ENCODE data around the gene FBXW11. TPM values are rescaled to one million over a fixed set of nuclear protein-coding genes. Genes with fewer than 3 reads are reported as not detected.
A peak's percentile ranks its signal among the peaks of the same experiment; 100 is the strongest.
"Not testable (repeated sequence)": the region's sequence is repeated elsewhere in the genome, so short reads cannot be mapped to it uniquely, and the experiment has no call there.

The FBXW11 gene
- polyA plus RNA-seq, 3 donors from 2014 or later: 13.6 to 29.1 (median 17.8) TPM

GRCh38 chr5:172044631-172045314 is 38.3 kb upstream of the FBXW11 start:
- no peaks in the 10 kb centered on the region for H3K9me3 Mint-ChIP-seq
- no peak overlapping the region for H3K4me3 Mint-ChIP-seq
- DNase-seq: no peak

GRCh38 chr5:172043865-172044264 is 37.4 kb upstream of the FBXW11 start:
- H3K4me1 Mint-ChIP-seq: peaks cover 14 to 30% of the 10 kb centered on the region in 2 donors
- H3K4me3 Mint-ChIP-seq: no peak overlapping the region
- no peaks in the 10 kb centered on the region for H3K9me3 Mint-ChIP-seq
- no peak for DNase-seq
- H3K27ac Mint-ChIP-seq: peak overlapping the region in 2 of 6 donors; percentile 11 to 39
- peaks cover 21 to 60% (median 50%) of the 10 kb centered on the region in 3 donors for H3K27me3 Mint-ChIP-seq (ENCODE audit: low read depth in 3 of 3)
- peaks cover 4 to 52% (median 31%) of the 10 kb centered on the region in 3 donors for H3K36me3 Mint-ChIP-seq

More at GRCh38 chr5:172044631-172045314, 38.3 kb upstream of the FBXW11 start:
- Mint-ChIP-seq H3K4me1 (peaks cover 12 to 27% of the 10 kb centered on the region in 2 donors), H3K27me3 (ENCODE audit: low read depth in 3 of 3) (peaks cover 24 to 65% (median 54%) of the 10 kb centered on the region in 3 donors), H3K36me3 (peaks cover 7 to 58% (median 38%) of the 10 kb centered on the region in 3 donors), H3K27ac (peak overlapping the region; percentile 45 to 84 (median 63))

- no peak for DNase-seq
- Mint-ChIP-seq H3K4me3 (peak overlapping the region in 2 of 5 donors; percentile 10 to 40), H3K36me3 (peaks cover 6 to 42% (median 22%) of the 10 kb centered on the region in 3 donors), H3K9me3 (no peaks in the 10 kb centered on the region), H3K27ac (peak overlapping the region in 3 of 6 donors; percentile 55 to 80 (median 78)), H3K27me3 (ENCODE audit: low read depth in 3 of 3) (peaks cover 15 to 52% (median 36%) of the 10 kb centered on the region in 3 donors), H3K4me1 (peaks cover 16 to 33% of the 10 kb centered on the region in 2 donors)
Measured at GRCh38 chr5:172042183-172042582, 35.7 kb upstream of the FBXW11 start.

- Mint-ChIP-seq H3K9me3 (no peaks in the 10 kb centered on the region), H3K27ac (no peak overlapping the region), H3K4me1 (peaks cover 19 to 28% of the 10 kb centered on the region in 2 donors), H3K27me3 (ENCODE audit: low read depth in 3 of 3) (peaks cover 9 to 29% (median 14%) of the 10 kb centered on the region in 3 donors), H3K36me3 (peaks cover 1 to 17% (median 6%) of the 10 kb centered on the region in 3 donors), H3K4me3 (no peak overlapping the region)
- no peak for DNase-seq
Measured at GRCh38 chr5:172038167-172038566, 31.7 kb upstream of the FBXW11 start.

- Mint-ChIP-seq H3K4me1 (peaks cover 14 to 24% of the 10 kb centered on the region in 2 donors), H3K4me3 (no peak overlapping the region), H3K27me3 (ENCODE audit: low read depth in 3 of 3) (peaks cover 0 to 7% (median 0%) of the 10 kb centered on the region in 3 donors), H3K36me3 (peaks cover 5 to 27% (median 13%) of the 10 kb centered on the region in 3 donors), H3K9me3 (peaks cover 0 to 3% (median 0%) of the 10 kb centered on the region in 6 donors), H3K27ac (no peak overlapping the region)
- DNase-seq: no peak
Measured at GRCh38 chr5:172035049-172035448, 28.6 kb upstream of the FBXW11 start.

GRCh38 chr5:172031894-172032461 is 25.5 kb upstream of the FBXW11 start:
- Mint-ChIP-seq H3K9me3 (peaks cover 0 to 3% (median 0%) of the 10 kb centered on the region in 6 donors), H3K27ac (no peak overlapping the region), H3K36me3 (peaks cover 5 to 36% (median 15%) of the 10 kb centered on the region in 3 donors), H3K27me3 (ENCODE audit: low read depth in 3 of 3) (no peaks in the 10 kb centered on the region), H3K4me3 (no peak overlapping the region), H3K4me1 (peaks cover 0 to 3% of the 10 kb centered on the region in 2 donors)
- DNase-seq: no peak

- Mint-ChIP-seq H3K9me3 (peaks cover 0 to 3% (median 0%) of the 10 kb centered on the region in 6 donors), H3K36me3 (peaks cover 5 to 36% (median 20%) of the 10 kb centered on the region in 3 donors), H3K4me1 (peaks cover 0 to 4% of the 10 kb centered on the region in 2 donors), H3K27me3 (ENCODE audit: low read depth in 3 of 3) (no peaks in the 10 kb centered on the region), H3K27ac (no peak overlapping the region), H3K4me3 (no peak overlapping the region)
- no peak for DNase-seq
Measured at GRCh38 chr5:172029876-172030275, 23.4 kb upstream of the FBXW11 start.

GRCh38 chr5:172028167-172028566 is 21.7 kb upstream of the FBXW11 start:
- H3K27me3 Mint-ChIP-seq (ENCODE audit: low read depth in 3 of 3): no peaks in the 10 kb centered on the region
- no peak for DNase-seq
- peaks cover 0 to 2% of the 10 kb centered on the region in 2 donors for H3K4me1 Mint-ChIP-seq
- no peak overlapping the region for H3K4me3 Mint-ChIP-seq
- H3K27ac Mint-ChIP-seq: no peak overlapping the region
- peaks cover 5 to 32% (median 26%) of the 10 kb centered on the region in 3 donors for H3K36me3 Mint-ChIP-seq
- H3K9me3 Mint-ChIP-seq: peaks cover 0 to 3% (median 0%) of the 10 kb centered on the region in 6 donors

- H3K27ac Mint-ChIP-seq; H3K4me3 Mint-ChIP-seq; H3K27me3 Mint-ChIP-seq (ENCODE audit: low read depth in 3 of 3); DNase-seq; H3K9me3 Mint-ChIP-seq; H3K4me1 Mint-ChIP-seq: not testable (repeated sequence)
- peaks cover 0 to 20% (median 0%) of the 10 kb centered on the region in 3 donors for H3K36me3 Mint-ChIP-seq
Measured at GRCh38 chr5:172020110-172020786, 13.8 kb upstream of the FBXW11 start.

GRCh38 chr5:172015346-172015745 is 8.9 kb upstream of the FBXW11 start:
- Mint-ChIP-seq H3K27me3 (ENCODE audit: low read depth in 3 of 3) (no peaks in the 10 kb centered on the region), H3K4me1 (no peaks in the 10 kb centered on the region), H3K27ac (no peak overlapping the region), H3K36me3 (peaks cover 0 to 5% (median 0%) of the 10 kb centered on the region in 3 donors), H3K4me3 (no peak overlapping the region), H3K9me3 (no peaks in the 10 kb centered on the region)
- DNase-seq: no peak

GRCh38 chr5:172010278-172010677 is 3.8 kb upstream of the FBXW11 start:
- H3K27me3 Mint-ChIP-seq (ENCODE audit: low read depth in 3 of 3): peaks cover 0 to 7% (median 0%) of the 10 kb centered on the region in 3 donors
- no peaks in the 10 kb centered on the region for H3K9me3 Mint-ChIP-seq
- H3K27ac Mint-ChIP-seq: no peak overlapping the region
- H3K4me3 Mint-ChIP-seq: no peak overlapping the region
- peaks cover 21 to 25% of the 10 kb centered on the region in 2 donors for H3K4me1 Mint-ChIP-seq
- peaks cover 0 to 1% (median 0%) of the 10 kb centered on the region in 3 donors for H3K36me3 Mint-ChIP-seq
- DNase-seq: no peak

GRCh38 chr5:172009536-172010270 is 3.3 kb upstream of the FBXW11 start:
- H3K4me1 Mint-ChIP-seq: peaks cover 27 to 31% of the 10 kb centered on the region in 2 donors

GRCh38 chr5:172008689-172009141 is 2.3 kb upstream of the FBXW11 start:
- Mint-ChIP-seq H3K9me3 (no peaks in the 10 kb centered on the region), H3K27me3 (ENCODE audit: low read depth in 3 of 3) (peaks cover 0 to 7% (median 2%) of the 10 kb centered on the region in 3 donors), H3K27ac (no peak overlapping the region), H3K4me1 (peaks cover 32 to 40% of the 10 kb centered on the region in 2 donors), H3K4me3 (peak overlapping the region in 2 of 5 donors; percentile 15 to 50), H3K36me3 (no peaks in the 10 kb centered on the region)
- DNase-seq: no peak

More at GRCh38 chr5:172009536-172010270, 3.3 kb upstream of the FBXW11 start:
- peaks cover 0 to 7% (median 2%) of the 10 kb centered on the region in 3 donors for H3K27me3 Mint-ChIP-seq (ENCODE audit: low read depth in 3 of 3)
- H3K27ac Mint-ChIP-seq: no peak overlapping the region
- H3K4me3 Mint-ChIP-seq: no peak overlapping the region
- H3K36me3 Mint-ChIP-seq: no peaks in the 10 kb centered on the region
- DNase-seq: no peak
- no peaks in the 10 kb centered on the region for H3K9me3 Mint-ChIP-seq
